ENCODE measurements around the gene RAPGEF5.

RAPGEF5 gene

DNA sequence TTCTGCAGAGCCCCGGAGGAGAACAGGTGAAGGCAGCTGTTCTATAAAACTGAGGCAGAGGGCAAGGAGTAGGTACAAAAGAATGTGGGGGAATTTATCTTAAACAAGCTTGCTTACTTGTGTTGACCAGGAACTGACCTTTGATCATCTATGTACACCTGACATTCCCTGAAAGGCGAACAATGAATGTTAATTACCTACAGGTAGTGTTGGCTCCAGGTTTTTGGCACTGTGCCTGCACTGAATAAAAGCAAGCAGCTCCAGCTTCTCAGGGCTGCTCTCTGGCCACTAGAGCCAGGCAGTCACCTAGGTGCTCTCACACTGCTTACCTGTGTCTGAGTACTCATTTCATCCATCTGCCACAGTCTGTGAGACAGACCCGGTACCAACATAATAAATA, 87.0 kb downstream of the RAPGEF5 start:
- DNase-seq = no peak

DNA sequence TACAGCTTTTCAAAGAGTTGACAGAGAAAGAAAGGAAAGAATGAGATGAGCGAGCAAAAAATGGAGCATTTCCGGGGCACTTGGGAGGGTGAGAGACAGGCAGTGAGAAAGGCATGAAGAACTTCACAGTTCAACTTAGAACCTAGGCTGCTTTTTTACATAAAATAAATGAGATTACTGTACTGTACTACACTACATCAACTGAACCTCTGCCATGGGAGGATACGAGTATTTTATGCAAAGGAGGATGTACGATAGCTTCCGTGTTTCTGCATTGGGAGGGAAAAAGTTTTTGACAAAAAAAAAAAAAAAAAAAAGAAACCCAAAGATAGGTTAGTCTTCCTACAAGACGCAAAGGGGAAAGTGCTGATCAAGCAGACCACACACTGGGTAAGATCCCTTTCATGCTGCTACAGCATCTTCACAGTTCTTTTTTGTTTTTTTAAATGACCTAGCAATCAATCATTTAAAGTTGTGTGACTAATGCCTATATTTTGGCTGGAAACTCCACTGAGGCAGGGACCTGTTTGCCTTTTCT, 88.0 kb downstream of the RAPGEF5 start:
- TF ChIP-seq POLR2A (IDR thresholded peaks at IDR 0.05; ENCODE audit: low read length) (no peak), GATA1 (IDR thresholded peaks at IDR 0.05; ENCODE audit: low read depth, low read length) (no peak)
- DNase-seq = no peak

More for the DNA sequence above, 87.0 kb downstream of the RAPGEF5 start:
- TF ChIP-seq GATA1 (IDR thresholded peaks at IDR 0.05; ENCODE audit: low read depth, low read length) (no peak), POLR2A (IDR thresholded peaks at IDR 0.05; ENCODE audit: low read length) (no peak)

DNA sequence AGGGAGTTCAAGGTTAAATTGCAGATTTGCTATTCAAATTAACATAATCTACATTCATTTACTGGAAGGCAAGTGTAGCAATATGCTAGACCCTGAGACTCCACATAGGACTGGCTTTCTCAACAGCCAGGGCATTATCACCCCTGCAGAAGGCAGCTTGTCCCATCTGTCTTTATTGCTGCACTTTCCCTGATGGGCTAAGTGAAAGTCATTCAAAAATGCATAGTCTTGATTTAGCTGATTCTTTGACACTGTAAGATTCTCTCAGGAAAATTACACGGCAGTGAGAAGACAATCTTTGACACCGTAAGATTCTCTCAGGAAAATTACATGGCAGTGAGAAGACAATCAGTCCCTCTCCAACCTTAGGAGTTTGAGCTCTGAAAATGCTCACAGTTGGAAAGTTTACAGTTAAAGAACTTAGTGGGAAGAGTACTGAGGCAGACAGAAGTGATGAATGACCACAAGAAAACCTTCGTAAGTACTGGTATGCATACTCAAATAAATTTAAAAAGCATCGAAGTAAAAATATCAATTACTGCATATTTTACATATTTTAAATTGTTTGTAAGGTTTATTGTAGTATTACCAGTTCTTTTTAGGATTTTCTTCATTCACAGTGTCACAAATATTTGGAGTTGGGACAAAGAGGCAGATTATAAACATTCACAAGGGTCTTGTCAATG, 88.9 kb downstream of the RAPGEF5 start:
- TF ChIP-seq POLR2A (IDR thresholded peaks at IDR 0.05; ENCODE audit: low read length) (no peak), GATA1 (IDR thresholded peaks at IDR 0.05; ENCODE audit: low read depth, low read length) (no peak)
- no peak for DNase-seq

DNA sequence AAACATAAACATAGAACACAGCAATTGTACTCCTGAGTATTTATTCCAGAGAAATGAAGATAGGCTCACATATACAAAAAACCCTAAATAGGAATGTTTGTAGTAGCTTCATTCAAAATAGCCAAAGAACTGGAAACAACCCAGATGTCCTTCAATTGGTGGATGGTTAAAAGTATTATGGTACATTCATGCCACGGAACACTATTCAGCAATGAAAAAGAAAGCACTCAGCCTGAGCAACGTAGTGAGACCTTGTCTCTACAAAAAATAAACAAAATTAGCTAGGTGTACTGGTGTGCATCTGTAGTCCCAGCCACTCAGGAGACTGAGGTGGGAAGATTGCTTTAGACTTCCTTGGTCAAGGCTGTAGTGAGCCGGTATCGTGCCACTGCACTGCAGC, 94.4 kb downstream of the RAPGEF5 start:
- no peak for DNase-seq
- TF ChIP-seq POLR2A (IDR thresholded peaks at IDR 0.05; ENCODE audit: low read length) (no peak), GATA1 (IDR thresholded peaks at IDR 0.05; ENCODE audit: low read depth, low read length) (no peak)

DNA sequence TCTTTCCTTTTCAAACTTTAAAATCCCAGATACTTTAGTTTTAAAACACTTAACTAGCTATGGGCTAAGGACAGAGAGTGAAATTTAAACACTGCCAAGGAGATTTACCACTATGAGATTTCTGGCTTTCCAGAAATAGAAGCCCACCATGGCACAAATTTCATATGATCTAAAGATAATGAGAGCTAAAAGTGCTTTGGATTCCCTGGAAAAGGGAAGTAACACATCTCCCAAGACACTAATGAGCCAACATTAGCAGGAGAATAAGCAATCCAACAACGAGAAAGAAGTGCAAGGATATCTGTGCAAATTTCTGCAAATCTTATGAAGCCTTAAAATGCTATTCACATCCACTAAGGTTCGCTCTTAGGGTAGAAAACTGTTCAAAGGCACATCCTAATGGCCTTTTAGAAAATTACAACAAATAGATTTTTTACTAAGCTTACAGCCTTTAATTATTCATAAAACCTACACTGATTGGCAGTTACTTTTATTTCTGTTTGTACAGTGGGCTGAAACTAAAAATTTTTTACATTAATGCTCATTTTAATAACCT, 100.3 kb downstream of the RAPGEF5 start:
- no peak for TF ChIP-seq GATA1 (IDR thresholded peaks at IDR 0.05; ENCODE audit: low read depth, low read length)
- no peak for TF ChIP-seq POLR2A (IDR thresholded peaks at IDR 0.05; ENCODE audit: low read length)
- DNase-seq = no peak

DNA sequence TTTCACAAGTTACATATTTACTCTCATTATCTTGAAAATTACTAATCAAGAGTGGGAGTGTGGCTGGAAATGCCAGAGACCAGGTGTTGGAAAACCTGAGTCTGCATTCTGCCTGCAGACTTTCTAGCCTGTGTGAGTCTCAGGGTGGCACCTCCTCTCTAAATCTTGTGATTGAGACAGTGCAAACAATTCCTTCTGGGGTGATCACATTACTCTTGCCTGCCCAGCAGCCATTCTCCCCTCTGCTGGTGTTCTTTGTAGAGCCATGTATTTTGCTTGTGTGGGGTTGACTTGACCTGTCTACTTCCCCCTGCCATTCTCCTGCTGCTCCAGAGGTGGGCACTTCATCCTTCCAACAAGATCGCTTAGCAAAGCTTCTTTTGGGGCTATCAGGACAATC, 101.1 kb downstream of the RAPGEF5 start:
- DNase-seq = no peak
- no peak for TF ChIP-seq GATA1 (IDR thresholded peaks at IDR 0.05; ENCODE audit: low read depth, low read length)
- no peak for TF ChIP-seq POLR2A (IDR thresholded peaks at IDR 0.05; ENCODE audit: low read length)

DNA sequence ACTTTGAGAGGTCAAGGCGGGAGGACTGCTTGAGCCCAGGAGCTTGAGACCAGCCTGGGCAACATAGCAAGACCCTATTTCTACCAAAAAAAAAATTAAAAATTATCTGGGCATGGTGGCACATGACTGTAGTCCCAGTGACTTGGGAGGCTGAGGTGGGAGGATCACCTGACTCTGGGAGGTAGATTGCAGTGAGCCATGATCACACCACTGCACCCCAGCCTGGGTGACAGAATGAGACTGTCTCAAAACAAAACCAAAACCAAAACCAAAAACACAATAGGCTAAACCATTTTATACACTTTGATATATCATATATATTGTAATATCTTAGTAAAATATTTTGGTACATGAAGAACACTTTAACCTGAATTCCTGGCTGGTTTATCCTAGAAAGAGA, 101.6 kb downstream of the RAPGEF5 start:
- no peak for DNase-seq
- no peak for TF ChIP-seq POLR2A (IDR thresholded peaks at IDR 0.05; ENCODE audit: low read length)
- TF ChIP-seq GATA1 (IDR thresholded peaks at IDR 0.05; ENCODE audit: low read depth, low read length) = no peak

DNA sequence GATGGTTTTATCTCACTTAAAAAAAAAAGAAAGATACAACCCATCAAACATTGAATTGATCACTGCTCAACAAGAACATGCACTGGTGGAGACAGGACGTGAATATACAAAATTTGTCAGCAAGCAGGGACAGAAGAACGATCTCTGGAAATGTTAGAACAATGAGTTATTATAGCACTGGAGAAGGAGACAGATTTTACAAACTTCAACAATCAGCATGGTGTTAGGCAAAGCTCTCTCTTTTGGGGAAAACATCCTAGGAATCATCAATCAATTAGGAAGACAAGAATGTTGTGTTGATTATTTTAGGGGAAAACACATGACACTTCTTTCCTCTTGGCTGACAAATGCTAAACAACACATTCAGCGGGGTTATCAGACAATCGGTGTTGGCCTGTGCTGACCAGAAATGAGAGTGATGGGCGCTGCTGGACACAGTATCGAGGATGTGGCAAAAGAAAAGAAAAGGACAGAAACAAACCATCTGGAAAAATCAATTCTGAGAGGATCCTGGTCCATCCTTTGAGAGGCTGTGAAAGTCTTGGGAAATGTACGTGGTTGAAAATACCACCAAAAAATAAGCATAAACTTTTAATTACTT, 103.9 kb downstream of the RAPGEF5 start:
- TF ChIP-seq GATA1 (IDR thresholded peaks at IDR 0.05; ENCODE audit: low read depth, low read length) (no peak), POLR2A (IDR thresholded peaks at IDR 0.05; ENCODE audit: low read length) (no peak)
- no peak for DNase-seq

DNA sequence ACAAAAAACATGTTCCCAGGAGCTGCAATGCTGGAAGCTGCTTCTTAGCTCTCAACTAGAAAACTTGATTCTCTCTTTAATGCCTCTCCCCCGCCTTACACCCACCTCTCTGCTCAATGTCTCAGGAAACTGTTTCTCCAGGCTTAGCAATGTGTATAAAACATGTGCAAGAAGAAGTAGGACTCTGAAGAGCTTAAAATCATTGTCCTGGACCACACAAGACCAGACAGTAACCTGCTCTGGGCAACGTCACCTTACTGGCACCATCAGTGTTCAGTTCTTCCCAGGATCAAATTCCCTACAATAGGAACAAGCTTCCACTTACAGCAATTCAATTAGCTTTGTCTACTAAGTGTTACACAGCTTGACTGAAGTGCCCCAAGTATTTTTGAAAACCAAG, 104.9 kb downstream of the RAPGEF5 start:
- TF ChIP-seq GATA1 (IDR thresholded peaks at IDR 0.05; ENCODE audit: low read depth, low read length) (no peak), POLR2A (IDR thresholded peaks at IDR 0.05; ENCODE audit: low read length) (no peak)

DNA sequence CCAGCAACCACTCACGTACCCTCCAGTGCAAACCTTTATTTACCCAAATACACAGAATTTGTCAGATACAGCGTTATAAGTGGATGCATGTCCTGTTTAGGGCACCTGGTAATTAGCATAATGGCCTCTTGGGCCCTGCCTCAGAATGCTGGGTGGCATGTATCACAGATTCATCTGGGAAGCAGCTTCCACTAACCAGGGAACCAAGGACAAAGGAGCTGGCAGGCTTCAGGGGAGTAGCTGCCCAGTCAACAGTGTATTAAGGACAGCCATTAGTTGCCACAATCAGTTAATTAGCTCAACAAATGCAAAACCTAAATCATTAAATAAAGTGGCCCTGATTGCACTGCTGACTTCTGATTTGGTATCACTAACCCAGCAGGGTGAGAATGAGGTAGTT, 105.7 kb downstream of the RAPGEF5 start:
- TF ChIP-seq GATA1 (IDR thresholded peaks at IDR 0.05; ENCODE audit: low read depth, low read length) (no peak), POLR2A (IDR thresholded peaks at IDR 0.05; ENCODE audit: low read length) (no peak)
- DNase-seq = no peak

More for the DNA sequence above, 104.9 kb downstream of the RAPGEF5 start:
- DNase-seq = no peak

DNA sequence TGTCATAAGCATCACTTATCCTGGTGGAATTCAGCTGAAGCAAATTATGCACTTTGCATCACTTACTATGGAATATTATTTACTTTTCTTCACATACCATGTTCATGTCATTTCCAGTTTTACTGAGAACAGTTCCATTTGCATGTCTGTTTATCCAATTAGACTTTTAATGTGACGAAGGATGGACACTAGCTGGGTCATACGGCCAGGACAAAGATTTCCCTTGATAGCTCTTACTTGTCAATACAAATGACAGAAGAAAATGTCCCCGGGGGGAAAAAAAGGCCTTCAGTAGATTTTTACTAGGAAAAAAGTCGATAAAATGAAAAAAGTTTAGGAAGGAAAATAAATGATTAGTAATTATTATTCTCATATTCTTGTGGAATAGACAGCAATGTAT, 106.6 kb downstream of the RAPGEF5 start:
- no peak for TF ChIP-seq POLR2A (IDR thresholded peaks at IDR 0.05; ENCODE audit: low read length)
- no peak for TF ChIP-seq GATA1 (IDR thresholded peaks at IDR 0.05; ENCODE audit: low read depth, low read length)
- DNase-seq = no peak

DNA sequence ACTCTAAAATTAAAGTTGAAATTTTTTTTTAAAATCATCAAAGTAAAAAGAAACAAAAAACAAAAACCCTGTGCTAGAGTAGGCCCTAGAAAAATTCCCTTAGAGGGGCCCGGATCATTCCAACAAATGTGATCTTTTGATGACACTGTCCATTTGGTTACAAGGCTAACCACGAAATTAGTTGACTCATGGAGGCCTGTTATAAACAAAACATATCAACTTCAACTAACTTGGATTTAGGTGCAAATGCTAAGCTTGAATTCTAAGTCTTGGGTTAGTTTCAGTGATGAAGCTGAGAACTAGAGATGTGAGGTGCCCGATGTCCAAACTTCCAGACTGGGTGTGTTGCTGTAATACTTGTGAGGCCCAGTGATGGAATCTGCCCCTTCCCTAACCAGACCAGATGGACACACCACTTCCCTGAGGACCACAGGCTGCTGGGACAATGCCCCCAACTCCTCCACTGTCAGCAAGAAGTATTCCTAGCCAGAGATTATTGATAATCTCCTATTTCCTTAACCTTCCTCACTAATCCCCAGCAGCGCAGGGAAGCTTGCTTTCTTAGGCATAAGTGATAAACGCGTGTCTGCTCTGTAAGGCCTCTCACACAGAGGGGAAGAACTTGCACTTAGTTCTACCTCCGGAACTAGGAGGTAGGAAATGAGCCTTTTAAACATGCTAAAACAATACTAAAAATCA, 108.7 kb downstream of the RAPGEF5 start:
- no peak for DNase-seq
- TF ChIP-seq POLR2A (IDR thresholded peaks at IDR 0.05; ENCODE audit: low read length) (no peak), GATA1 (IDR thresholded peaks at IDR 0.05; ENCODE audit: low read depth, low read length) (no peak)

DNA sequence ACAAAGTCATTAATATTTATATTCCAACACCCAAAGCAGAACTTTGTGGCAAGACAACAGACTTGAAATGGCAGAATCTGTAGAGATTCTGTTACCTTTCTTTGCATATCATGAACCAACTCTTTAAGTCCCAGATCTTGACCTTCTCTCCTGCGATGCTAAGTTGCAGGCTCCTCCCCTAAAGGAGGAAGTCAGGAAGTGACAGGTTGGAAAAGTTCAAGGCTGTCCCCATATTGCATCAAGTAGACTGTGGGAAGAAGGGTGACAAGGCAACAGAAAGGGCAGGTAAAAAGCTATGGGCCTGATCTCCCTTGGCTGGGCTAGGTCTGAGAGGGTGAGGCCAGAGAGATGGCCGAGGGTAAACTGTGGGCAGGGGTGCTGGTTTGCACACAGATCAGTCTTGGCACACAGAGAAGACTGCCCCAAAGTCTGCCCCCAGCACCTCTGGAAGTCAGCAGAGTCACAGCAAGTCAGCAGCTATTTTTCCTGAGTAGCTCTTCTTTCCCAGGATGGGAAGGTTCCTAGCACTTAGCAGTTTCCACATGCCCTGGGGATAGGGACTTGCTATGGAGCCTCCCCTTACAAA, 115.1 kb downstream of the RAPGEF5 start:
- DNase-seq = no peak
- TF ChIP-seq POLR2A (IDR thresholded peaks at IDR 0.05; ENCODE audit: low read length) = no peak
- TF ChIP-seq GATA1 (IDR thresholded peaks at IDR 0.05; ENCODE audit: low read depth, low read length) = no peak

Data from erythroblast (primary cell).